K562 (cell line): ENCODE measurements around the gene EMC9. TPM values are rescaled to one million over a fixed set of nuclear protein-coding genes. Genes with fewer than 3 reads are reported as not detected.

Experiments used
- ATAC-seq: fragments of 200-7000 bp; cut with Tn5 transposase; 3 replicates; pipeline ENCODE4 v1.9.1; 2020; ENCODE audit warnings: moderate library complexity
- BruUV-seq: library from RNA; stranded (reverse); fragments of 400-500 nt; replicated peaks from 2 replicates; lab custom pipeline; 2021; lab: Mats Ljungman, UMichigan
- CTCF ChIA-PET: fragments of 300-600 bp; formaldehyde crosslinking; extraction: SDS; loops from one replicate; lab custom pipeline; 2021; ENCODE audit warnings: low intra/inter-chr PET ratio; lab: Yijun Ruan, JAX
- POLR2A ChIA-PET: fragments of 300-600, 350-650 bp; sonication (Branson Sonifier 250); formaldehyde crosslinking; extraction: SDS; loops from one replicate; lab custom pipeline; 2021; ENCODE audit warnings: antibody characterized with exemption, inconsistent platforms; lab: Yijun Ruan, JAX
- DNase-seq, 4 experiments: peaks; one replicate each; pipeline versions ENCODE4 v3.0.0 to v3.0.0-alpha.2; 2011 to 2018; ENCODE audit warnings: low spot score in 3 of 4, mixed read lengths in 3 of 4; ENCODE audit errors: extremely low read depth in 1 of 4
- FAIRE-seq: peaks from 2 replicates; lab custom pipeline; 2011; peaks lifted over from hg19 to GRCh38; lab: Jason Lieb, UNC
- H2AFZ ChIP-seq: 2 replicates; pipeline ENCODE4 v1.6.0; 2011; ENCODE audit warnings: low read depth, low read length, control low read depth, inconsistent platforms
- H3K27ac ChIP-seq: fragments of 200-600 bp; 3 replicates; pipeline ENCODE4 v1.8.0; 2011; ENCODE audit warnings: low read depth, mild to moderate bottlenecking, control low read depth, inconsistent platforms, low read length, moderate library complexity, mixed read lengths; ENCODE audit errors: extremely low read depth
- H3K27me3 ChIP-seq, 2 experiments: fragments of 300-600 bp in 1 of 2; 2 replicates in 1 of 2; 3 replicates in 1 of 2; pipeline versions ENCODE4 v1.6.0 to v1.8.0; 2011; ENCODE audit warnings: inconsistent platforms in 2 of 2, low read length in 2 of 2, mild to moderate bottlenecking in 1 of 2, mixed read lengths in 1 of 2, moderate library complexity in 1 of 2; ENCODE audit not compliant: control insufficient read depth in 2 of 2, insufficient read depth in 2 of 2
- H3K36me3 ChIP-seq: fragments of 300-600 bp; 3 replicates; pipeline ENCODE4 v1.8.0; 2011; ENCODE audit warnings: mild to moderate bottlenecking, low read length, inconsistent platforms; ENCODE audit not compliant: control insufficient read depth, insufficient read depth
- H3K4me1 ChIP-seq, 2 experiments: fragments of 200-600 bp in 1 of 2; replicated peaks in 1 of 2; 2 replicates in 1 of 2; 3 replicates in 1 of 2; pipeline versions ENCODE4 v1.5.1 to v1.8.0; 2011; ENCODE audit warnings: inconsistent platforms in 2 of 2, low read length in 2 of 2, mild to moderate bottlenecking in 1 of 2, mixed read lengths in 1 of 2, moderate library complexity in 1 of 2; ENCODE audit not compliant: control insufficient read depth in 2 of 2, insufficient read depth in 2 of 2
- H3K4me2 ChIP-seq: 2 replicates; pipeline ENCODE4 v1.6.1; 2011; ENCODE audit warnings: low read length, control low read depth, inconsistent platforms, mixed read lengths; ENCODE audit not compliant: insufficient read depth
- H3K4me3 ChIP-seq: fragments of 200-600 bp; sonication (generic), shearing (Covaris generic); 2 replicates; pipeline ENCODE4 v1.5.1; 2016; ENCODE audit warnings: control low read depth, inconsistent platforms
- H3K79me2 ChIP-seq: fragments of 200-600 bp; 3 replicates; pipeline ENCODE4 v1.8.0; 2011; ENCODE audit warnings: low read length, inconsistent platforms; ENCODE audit not compliant: control insufficient read depth, insufficient read depth
- H3K9ac ChIP-seq, 2 experiments: 2 replicates each; pipeline versions ENCODE4 v1.6.0 to v1.6.1; 2011; ENCODE audit warnings: low read depth in 2 of 2, low read length in 2 of 2, control low read depth in 1 of 2, inconsistent platforms in 1 of 2, mild to moderate bottlenecking in 1 of 2, mixed read lengths in 1 of 2; ENCODE audit not compliant: insufficient read depth in 1 of 2
- H3K9me1 ChIP-seq: one replicate; pipeline ENCODE4 v1.6.0; 2011; ENCODE audit warnings: inconsistent platforms, mild to moderate bottlenecking, low read length, moderate library complexity; ENCODE audit not compliant: control insufficient read depth, insufficient read depth
- H3K9me3 ChIP-seq: replicated peaks from 2 replicates; pipeline ENCODE4 v1.5.1; 2011; ENCODE audit warnings: low read depth, low read length, inconsistent platforms; ENCODE audit not compliant: control insufficient read depth, insufficient read depth
- H4K20me1 ChIP-seq: replicated peaks from 2 replicates; pipeline ENCODE4 v1.6.1; 2011; ENCODE audit warnings: low read length, inconsistent platforms, mixed read lengths; ENCODE audit not compliant: control insufficient read depth, insufficient read depth
- ADNP ChIP-seq: fragments of 200-800 bp; sonication (Bioruptor generic); IDR thresholded peaks from 2 replicates; pipeline ENCODE4 v1.6.1; 2016; ENCODE audit warnings: missing genetic modification characterization, missing compliant biosample characterization
- BCOR ChIP-seq: fragments of 450-650 bp; IDR thresholded peaks from 2 replicates; pipeline ENCODE4 v1.6.1; 2016
- CHD4 ChIP-seq: fragments of 200-600 bp; sonication (generic); IDR thresholded peaks from 3 replicates; pipeline ENCODE4 v1.6.1; 2012; ENCODE audit warnings: low read depth, mild to moderate bottlenecking, mixed read lengths, low read length, inconsistent platforms; ENCODE audit not compliant: insufficient read depth, insufficient replicate concordance, poor library complexity, severe bottlenecking
- HDAC2 ChIP-seq: fragments of 450-650 bp; IDR thresholded peaks from 2 replicates; pipeline ENCODE4 v1.6.1; 2016; ENCODE audit warnings: mild to moderate bottlenecking
- KDM1A ChIP-seq, 2 experiments: fragments of 450-650 bp; IDR thresholded peaks; 2 replicates each; pipeline ENCODE4 v1.6.1; 2016; ENCODE audit warnings: mild to moderate bottlenecking in 2 of 2
- RBM25 ChIP-seq: fragments of 200-400 bp; formaldehyde crosslinking; IDR thresholded peaks from 2 replicates; pipeline ENCODE4 v1.6.1; 2018; ENCODE audit warnings: low read length, low read depth, moderate library complexity; ENCODE audit not compliant: severe bottlenecking
- RCOR1 ChIP-seq, 2 experiments: IDR thresholded peaks; 2 replicates each; pipeline ENCODE4 v1.6.1; 2012; ENCODE audit warnings: low read depth in 2 of 2, low read length in 2 of 2, borderline replicate concordance in 1 of 2, improper control_type of control experiment in 1 of 2
- SMARCA5 ChIP-seq: fragments of 450-650 bp; IDR thresholded peaks from 2 replicates; pipeline ENCODE4 v1.6.1; 2016
- ZNF277 ChIP-seq: fragments of 250-450 bp; sonication (Bioruptor Pico); IDR thresholded peaks from 2 replicates; pipeline ENCODE4 v1.8.0; 2022; ENCODE audit warnings: inconsistent platforms, mild to moderate bottlenecking, moderate library complexity, borderline replicate concordance
- WGBS: fragments of 100-300 bp; shearing (Covaris generic); methylation state at CpG from one replicate; pipeline ENCODE4 v1.1.6; 2016; ENCODE audit warnings: low coverage, mixed read lengths; ENCODE audit not compliant: insufficient coverage; ENCODE audit errors: missing lambda C conversion rate; 5-methylcytosine and 5-hydroxymethylcytosine counted together
- in situ Hi-C: fragments of 300-500 bp; cut with MboI; formaldehyde crosslinking; loops from 4 replicates; pipeline ENCODE4 v1.15.0; 2018; ENCODE audit warnings: inconsistent platforms, mixed read lengths
- intact Hi-C: fragments of 100-400 bp; cut with micrococcal nuclease; formaldehyde crosslinking; loops from 2 replicates; pipeline ENCODE4 v1.14.2; 2022
- polyA plus RNA-seq, 8 experiments: library from polyadenylated mRNA; depleted of rRNA in 4 of 8; stranded (reverse) in 5 of 8; unstranded in 3 of 8; fragments of >200 nt; fragmentation: Nextera tagmentation in 2 of 8; fragmentation: Illumina TruSeq in 1 of 8; extraction: Ambion mirVana in 2 of 8; extraction: Trizol in 1 of 8; gene quantifications; 2 replicates each; pipeline versions ENCODE4 v1.2.1 to v1.2.3, GENCODE V29; 2011 to 2014; ENCODE audit warnings: inconsistent platforms in 1 of 8, missing spikeins in 1 of 8
- total RNA-seq, 7 experiments: library from RNA; depleted of rRNA in 6 of 7; stranded (reverse); fragments of >200 nt in 6 of 7; fragmentation: Illumina TruSeq in 2 of 7; extraction: Trizol in 2 of 7; gene quantifications; 2 replicates each; pipeline versions ENCODE4 v1.2.1 to v1.2.3, GENCODE V29; 2011 to 2021; ENCODE audit warnings: low replicate concordance in 1 of 7
- TF ChIP-seq, protein P1 (sequence below): fragments of 250-450 bp; sonication (Bioruptor Pico); IDR thresholded peaks from 2 replicates; pipeline ENCODE4 v1.4.0; 2020; ENCODE audit warnings: borderline replicate concordance

EMC9 gene
- total and polyA plus RNA-seq, 9 of the 15 experiments (the other 6 are each of a cell fraction or from before 2014, with no cell fraction given), result 3.1 to 13.2 (median 7.8) TPM

DNA sequence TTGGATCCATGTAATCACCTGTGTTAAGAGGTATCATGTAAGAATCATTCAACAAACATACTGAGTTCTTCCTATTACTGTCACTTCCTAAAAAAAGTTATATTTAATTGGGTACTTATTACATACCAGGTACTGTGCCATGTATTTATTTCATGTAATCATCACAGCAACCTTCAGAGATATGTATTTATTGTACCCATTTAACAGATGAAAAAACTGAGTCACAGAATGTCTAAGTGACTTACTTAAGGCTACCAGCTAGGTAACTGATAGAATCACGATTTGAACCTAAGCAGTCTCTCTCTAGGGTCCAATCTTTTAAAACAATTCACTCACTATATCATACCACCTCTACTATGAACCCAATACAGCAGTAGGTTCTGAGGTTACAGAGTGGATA is 3.1 kb upstream of the EMC9 start:
- no peak overlapping the region for H3K4me3 ChIP-seq
- H3K36me3 ChIP-seq, result peaks cover 36% of the 10 kb centered on the region; the same call in 2 of the 3 replicates
- CTCF ChIA-PET, result no interaction called here
- intact Hi-C loops (loop anchor here (10.0 kb wide), 1 partner anchor 50 kb away; the partner anchor contains the start of gene PCK2), in situ Hi-C loops (no loop called here)
- POLR2A ChIA-PET, result no interaction called here
- no peak overlapping the region for H3K4me2 ChIP-seq
- H3K4me1 ChIP-seq, result peaks cover 33 to 51% of the 10 kb centered on the region in 2 experiments; a peak in 4 of 5 replicates
- 47% methylated on average over 1 of the region's 1 CpG for WGBS
- TF ChIP-seq ADNP (tag) (peak; percentile 86), CHD4 (peak; percentile 71), RBM25 (peak; percentile 96), KDM1A (IDR thresholded peaks at IDR 0.05) (peak; percentile 72 to 77), HDAC2 (peak; percentile 58; the same call in 1 of the 2 replicates), BCOR (peak; percentile 90), RCOR1 (IDR thresholded peaks at IDR 0.05; ENCODE audit: borderline replicate concordance in 1 of 2, low read depth in 2 of 2, low read length in 2 of 2) (peak in 1 of 2 experiments; percentile 78; a peak in 2 of 4 replicates), ZNF277 (CRISPR knock-in tag) (no peak), SMARCA5 (peak; percentile 71; the same call in 1 of the 2 replicates)
- TF ChIP-seq, protein P1, sequence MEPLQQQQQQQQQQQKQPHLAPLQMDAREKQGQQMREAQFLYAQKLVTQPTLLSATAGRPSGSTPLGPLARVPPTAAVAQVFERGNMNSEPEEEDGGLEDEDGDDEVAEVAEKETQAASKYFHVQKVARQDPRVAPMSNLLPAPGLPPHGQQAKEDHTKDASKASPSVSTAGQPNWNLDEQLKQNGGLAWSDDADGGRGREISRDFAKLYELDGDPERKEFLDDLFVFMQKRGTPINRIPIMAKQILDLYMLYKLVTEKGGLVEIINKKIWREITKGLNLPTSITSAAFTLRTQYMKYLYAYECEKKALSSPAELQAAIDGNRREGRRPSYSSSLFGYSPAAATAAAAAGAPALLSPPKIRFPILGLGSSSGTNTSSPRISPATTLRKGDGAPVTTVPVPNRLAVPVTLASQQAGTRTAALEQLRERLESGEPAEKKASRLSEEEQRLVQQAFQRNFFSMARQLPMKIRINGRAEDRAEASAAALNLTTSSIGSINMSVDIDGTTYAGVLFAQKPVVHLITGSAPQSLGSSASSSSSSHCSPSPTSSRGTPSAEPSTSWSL (CRISPR knock-in tag), result no peak
- no peaks in the 10 kb centered on the region for H4K20me1 ChIP-seq
- peaks cover 54% of the 10 kb centered on the region for H3K79me2 ChIP-seq
- H3K9me1 ChIP-seq, result peaks cover 5% of the 10 kb centered on the region
- H3K27me3 ChIP-seq, result no peaks in the 10 kb centered on the region
- no peak for FAIRE-seq
- no peak overlapping the region for H2AFZ ChIP-seq
- DNase-seq, result no peak
- ATAC-seq, result no peak
- H3K9ac ChIP-seq, result no peak overlapping the region
- BruUV-seq, result no TSS peak
- H3K9me3 ChIP-seq, result no peaks in the 10 kb centered on the region
- no peak overlapping the region for H3K27ac ChIP-seq
